Spleen (tissue), 11 donors: ENCODE measurements around the gene MSRB2. TPM values are rescaled to one million over a fixed set of nuclear protein-coding genes. Genes with fewer than 3 reads are reported as not detected.

Experiments used
- DNase-seq: peaks from one replicate; pipeline ENCODE4 v3.0.0-alpha.2; 2020
- H3K27ac ChIP-seq, 8 donors: fragments of 200-600 bp; sonication (generic) in 7 of 8; 1 replicate in 4 of 8; 2 replicates in 4 of 8; pipeline versions ENCODE4 v1.5.0 to v1.8.0; 2016 to 2021; ENCODE audit warnings: inconsistent platforms in 4 of 8, mild to moderate bottlenecking in 4 of 8, moderate library complexity in 1 of 8
- H3K27me3 ChIP-seq, 7 donors: fragments of 200-600 bp; sonication (generic) in 6 of 7; replicated peaks in 1 of 7; 1 replicate in 4 of 7; 2 replicates in 3 of 7; pipeline versions ENCODE4 v1.5.0 to v1.8.0; 2016 to 2021; ENCODE audit warnings: inconsistent platforms in 3 of 7, mild to moderate bottlenecking in 1 of 7
- H3K36me3 ChIP-seq, 6 donors: fragments of 200-600 bp; sonication (generic) in 5 of 6; 1 replicate in 4 of 6; 2 replicates in 2 of 6; pipeline versions ENCODE4 v1.5.0 to v1.8.0; 2016 to 2021; ENCODE audit warnings: inconsistent platforms in 2 of 6
- H3K4me1 ChIP-seq, 6 donors: fragments of 200-600 bp; sonication (generic) in 5 of 6; 1 replicate in 3 of 6; 2 replicates in 3 of 6; pipeline versions ENCODE4 v1.5.0 to v1.8.0; 2016 to 2021; ENCODE audit warnings: inconsistent platforms in 3 of 6
- H3K4me3 ChIP-seq, 8 donors: fragments of 200-600 bp; sonication (generic) in 7 of 8; 1 replicate in 4 of 8; 2 replicates in 4 of 8; pipeline versions ENCODE4 v1.5.0 to v1.8.0; 2016 to 2021; ENCODE audit warnings: inconsistent platforms in 4 of 8, mild to moderate bottlenecking in 4 of 8, moderate library complexity in 2 of 8
- H3K9me3 ChIP-seq, 8 donors: fragments of 200-600 bp; sonication (generic) in 7 of 8; 1 replicate in 4 of 8; 2 replicates in 4 of 8; pipeline versions ENCODE4 v1.5.0 to v1.8.0; 2016 to 2021; ENCODE audit warnings: inconsistent platforms in 4 of 8
- CTCF ChIP-seq, 11 experiments: fragments of 200-600 bp in 7 of 11; fragments of 450-650 bp in 4 of 11; sonication (generic) in 4 of 11; IDR thresholded peaks in 8 of 11; conservative IDR thresholded peaks in 3 of 11; 1 replicate in 7 of 11; 2 replicates in 4 of 11; pipeline versions ENCODE4 v1.4.0 to v1.8.0; 2016 to 2021; ENCODE audit warnings: antibody characterized with exemption in 11 of 11, inconsistent platforms in 4 of 11, mild to moderate bottlenecking in 1 of 11
- POLR2A ChIP-seq, 3 donors: fragments of 450-650 bp; IDR thresholded peaks; one replicate each; pipeline ENCODE4 v1.5.1; 2017; ENCODE audit warnings: antibody characterized with exemption in 3 of 3, mild to moderate bottlenecking in 1 of 3
- POLR2AphosphoS5 ChIP-seq, 3 donors: sonication (generic); formaldehyde crosslinking; IDR thresholded peaks; one replicate each; pipeline ENCODE4 v1.5.1; 2017; ENCODE audit warnings: antibody characterized with exemption in 3 of 3
- WGBS, 5 donors: extraction: QIAGEN DNeasy Blood & Tissue Kit in 3 of 5; methylation state at CpG; one replicate each; pipeline versions ENCODE4 v1.1.5 to v1.1.7; 2013 to 2018; 5-methylcytosine and 5-hydroxymethylcytosine counted together
- intact Hi-C: fragments of 100-400 bp; cut with DNase I; formaldehyde crosslinking; loops from one replicate; pipeline ENCODE4 v1.15.0; 2023; ENCODE audit warnings: low total_unique reads
- polyA plus RNA-seq, 3 donors: library from polyadenylated mRNA; stranded (reverse); fragments of 200-250 nt; gene quantifications; one replicate each; pipeline ENCODE4 v1.2.1, GENCODE V29; 2013
- total RNA-seq, 7 donors: library from RNA; depleted of rRNA in 3 of 7; stranded (reverse); fragments of >200 nt in 3 of 7; fragmentation: NEBNext Ultra II Directional in 4 of 7; extraction: Animal tissue kit (Norgen Biotek cat#: 25700) in 4 of 7; gene quantifications; one replicate each; pipeline versions ENCODE4 v1.1.0 to v1.2.1, GENCODE V29; 2016 to 2021
- donor health status: healthy with polysubstance abuse.
- donor health status: DM: no; HTN: no; CAD: no; lungs with moderate emphysema.
- donor health status: DM: no; HTN: no; CAD: no.
- donor health status: Bipolar disorder and iron deficiency.
- donor health status: healthy.
- donor health status: DM: no; HTN: no; CAD: no.
- donor health status: DM: yes; HTN: yes; CAD: no.

MSRB2 gene
- total and polyA plus RNA-seq, 10 donors: 12.2 to 29.4 (median 14.4) TPM

- H3K36me3 ChIP-seq: no peaks in the 10 kb centered on the region
- no peak overlapping the region for H3K4me3 ChIP-seq
- no peaks in the 10 kb centered on the region for H3K4me1 ChIP-seq
- H3K27me3 ChIP-seq: peaks cover 0 to 33% (median 0%) of the 10 kb centered on the region in 7 donors
- no peak overlapping the region for H3K27ac ChIP-seq
- intact Hi-C loops: no loop called here
- TF ChIP-seq POLR2A (IDR thresholded peaks at IDR 0.05) (no peak), POLR2AphosphoS5 (IDR thresholded peaks at IDR 0.05) (no peak), CTCF (IDR thresholded peaks at IDR 0.05 in 8 of 11, conservative IDR thresholded peaks at IDR 0.05 in 3 of 11) (no peak)
- DNase-seq: no peak
- H3K9me3 ChIP-seq: peaks cover 0 to under 1% (median 0%) of the 10 kb centered on the region in 8 donors
- WGBS, 5 donors: 85 to 97% (median 89%) methylated on average over 4 of the region's 4 CpGs
These were observed 47.2 kb upstream of the MSRB2 start for GRCh38 chr10:23048191-23048590.

DNA sequence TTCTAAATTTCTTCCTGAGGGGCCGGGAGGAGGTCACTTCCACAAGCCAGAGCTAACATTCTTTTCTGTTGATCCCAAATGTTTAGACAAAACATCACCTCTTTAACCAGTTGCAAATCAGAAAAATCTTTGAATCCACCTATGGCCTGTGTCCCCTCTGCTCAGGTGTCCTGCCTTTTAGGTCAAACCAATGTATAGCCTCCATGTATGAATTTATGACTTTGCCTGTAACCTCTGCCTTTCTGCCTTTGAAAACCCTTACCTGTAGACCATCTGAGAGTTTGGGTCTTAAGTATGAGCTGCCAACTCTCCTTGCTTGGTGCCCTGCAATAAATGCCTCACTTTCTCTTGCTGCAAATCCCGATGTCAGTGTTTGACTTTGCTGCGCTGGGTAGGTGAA is 44.1 kb upstream of the MSRB2 start:
- H3K36me3 ChIP-seq: no peaks in the 10 kb centered on the region
- peaks cover 0 to 22% (median 0%) of the 10 kb centered on the region in 7 donors for H3K27me3 ChIP-seq
- TF ChIP-seq POLR2A (IDR thresholded peaks at IDR 0.05) (no peak), CTCF (IDR thresholded peaks at IDR 0.05 in 8 of 11, conservative IDR thresholded peaks at IDR 0.05 in 3 of 11) (no peak), POLR2AphosphoS5 (IDR thresholded peaks at IDR 0.05) (no peak)
- H3K9me3 ChIP-seq: no peaks in the 10 kb centered on the region
- no peak for DNase-seq
- intact Hi-C loops: no loop called here
- no peak overlapping the region for H3K27ac ChIP-seq
- no peaks in the 10 kb centered on the region for H3K4me1 ChIP-seq
- H3K4me3 ChIP-seq: no peak overlapping the region
- 91 to 97% (median 93%) methylated on average over 3 of the region's 3 CpGs for WGBS, 5 donors

- WGBS, 5 donors: 87 to 90% (median 89%) methylated on average over 5 of the region's 5 CpGs
- Histone ChIP-seq H3K4me3 (no peak overlapping the region), H3K27ac (no peak overlapping the region), H3K27me3 (peaks cover 0 to 22% (median 0%) of the 10 kb centered on the region in 7 donors), H3K36me3 (no peaks in the 10 kb centered on the region), H3K4me1 (no peaks in the 10 kb centered on the region), H3K9me3 (no peaks in the 10 kb centered on the region)
- intact Hi-C loops: no loop called here
- TF ChIP-seq POLR2AphosphoS5 (IDR thresholded peaks at IDR 0.05) (no peak), POLR2A (IDR thresholded peaks at IDR 0.05) (no peak)
- DNase-seq: no peak
These were observed 43.5 kb upstream of the MSRB2 start for GRCh38 chr10:23051855-23052331.

DNA sequence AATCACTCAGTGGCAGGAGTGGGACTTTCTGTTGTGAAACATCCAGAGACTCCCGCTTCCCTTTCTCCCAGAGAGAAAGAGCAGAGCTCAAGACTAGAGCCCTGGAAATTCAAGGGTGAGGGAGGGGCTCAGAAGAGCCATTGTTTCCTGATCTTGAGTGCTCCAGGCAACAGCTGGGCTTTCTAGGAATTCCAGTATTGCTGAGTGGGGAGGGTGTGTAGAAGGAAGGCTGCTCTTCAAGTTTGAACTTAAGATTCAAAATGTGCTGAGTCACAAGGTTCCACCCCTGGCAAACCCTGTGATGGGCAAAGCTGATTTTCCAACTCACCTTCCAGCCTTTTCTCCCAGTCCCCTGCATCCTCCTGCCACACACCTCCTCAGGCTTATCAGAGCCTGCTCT is 42.3 kb upstream of the MSRB2 start:
- TF ChIP-seq CTCF (IDR thresholded peaks at IDR 0.05 in 8 of 11, conservative IDR thresholded peaks at IDR 0.05 in 3 of 11) (no peak), POLR2AphosphoS5 (IDR thresholded peaks at IDR 0.05) (no peak), POLR2A (IDR thresholded peaks at IDR 0.05) (no peak)
- no peaks in the 10 kb centered on the region for H3K36me3 ChIP-seq
- H3K4me3 ChIP-seq: no peak overlapping the region
- intact Hi-C loops: no loop called here
- H3K27ac ChIP-seq: no peak overlapping the region
- WGBS, 5 donors: 34 to 71% (median 57%) methylated on average over 1 of the region's 1 CpG
- H3K27me3 ChIP-seq: peaks cover 0 to 22% (median 0%) of the 10 kb centered on the region in 7 donors
- no peaks in the 10 kb centered on the region for H3K9me3 ChIP-seq
- DNase-seq: no peak
- H3K4me1 ChIP-seq: no peaks in the 10 kb centered on the region
